ENCODE measurements around the gene DNAH1.

The DNAH1 gene

DNA sequence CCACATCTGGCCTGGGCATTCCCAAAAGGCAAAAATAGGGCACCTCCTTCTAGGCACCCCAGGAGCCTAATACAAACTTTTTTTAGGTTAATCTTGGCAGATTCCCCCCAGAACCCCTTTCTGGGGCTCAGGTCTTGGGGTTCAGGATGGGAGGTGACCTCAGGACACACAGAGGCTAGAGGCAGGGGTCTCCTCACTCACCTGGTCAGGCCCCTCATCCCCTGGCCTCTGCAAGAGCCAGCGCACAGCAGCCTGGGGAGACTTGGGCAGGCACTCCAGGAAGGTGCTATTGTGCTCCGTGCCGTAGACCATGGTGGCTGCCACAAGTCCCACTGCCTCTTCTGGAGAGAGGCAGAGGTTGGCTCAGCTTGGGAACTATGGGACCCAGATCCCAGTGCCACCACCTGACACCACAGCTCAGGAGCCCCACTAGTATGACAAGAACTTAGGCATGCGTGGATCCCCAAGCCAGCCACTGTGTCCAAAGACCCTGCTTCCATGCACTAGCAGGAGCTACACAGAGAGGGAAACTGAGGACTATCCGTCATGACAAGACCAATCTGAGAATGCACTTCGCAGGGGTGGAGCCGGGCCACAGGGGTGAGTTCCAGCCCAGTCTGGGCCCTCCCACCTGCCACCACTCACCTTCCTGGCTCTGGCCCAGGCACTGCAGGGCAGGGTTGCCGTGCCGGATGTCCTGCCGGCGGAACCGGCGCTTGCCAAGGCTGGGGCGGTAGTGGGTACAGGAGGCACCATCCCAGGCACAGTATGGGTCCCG is 121.4 kb downstream of the DNAH1 start:
- no peak for DNase-seq

DNA sequence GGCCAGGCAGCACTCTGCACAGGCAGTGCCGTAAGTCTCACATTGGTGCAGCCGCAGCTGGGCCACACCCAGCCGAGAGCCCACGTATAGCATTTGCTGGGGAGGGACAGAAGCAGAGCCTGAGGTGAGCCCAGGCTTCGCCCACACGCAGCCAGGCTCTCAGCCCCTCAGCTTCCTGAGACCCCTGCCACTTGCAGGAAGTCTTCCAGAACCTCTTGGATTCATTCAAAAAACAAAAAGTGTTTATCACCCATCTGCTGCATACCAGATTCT is 121.9 kb downstream of the DNAH1 start:
- DNase-seq, result no peak

DNA sequence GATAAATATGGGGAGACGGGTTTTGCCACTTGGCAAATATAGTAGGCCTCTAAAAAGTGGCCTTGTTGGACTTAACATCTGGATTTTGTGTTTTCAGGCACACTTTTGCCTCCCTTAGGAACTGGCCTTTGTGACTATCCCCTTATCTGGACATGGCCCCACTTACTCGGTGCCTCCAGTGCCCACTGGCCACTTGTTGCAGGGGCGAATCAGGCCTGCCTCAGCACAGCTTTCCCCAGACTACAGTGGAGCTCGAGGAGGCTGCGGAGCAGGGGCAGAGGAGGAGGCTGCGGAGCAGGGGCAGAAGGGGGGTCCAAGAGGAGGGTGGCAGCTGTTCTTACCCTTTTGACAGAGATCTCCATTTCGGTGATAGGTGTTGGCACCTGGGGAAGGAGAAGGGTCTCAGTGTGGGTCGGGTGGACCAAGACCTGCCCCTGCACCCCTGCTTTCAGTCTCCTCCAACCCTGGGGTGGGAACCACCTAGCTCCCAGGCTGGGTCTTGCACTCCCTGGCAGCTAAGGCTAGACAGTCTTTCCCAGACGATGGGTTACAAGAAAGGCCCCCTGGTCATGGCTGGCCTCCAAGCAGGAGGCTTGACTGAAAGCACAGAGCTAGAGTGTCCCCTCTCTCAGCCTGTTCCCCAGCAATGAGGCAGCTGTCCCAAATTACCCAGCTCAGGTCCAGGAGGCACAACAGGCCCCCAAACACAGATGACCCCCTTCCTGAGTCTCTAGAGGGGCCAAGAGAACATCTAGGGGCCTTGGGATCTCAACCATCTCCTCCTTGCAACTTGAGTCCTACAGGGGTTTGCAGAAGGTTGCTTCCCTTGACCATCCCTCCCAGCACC is 122.7 kb downstream of the DNAH1 start:
- DNase-seq, result no peak

- no peak for DNase-seq
Measured at GRCh38 chr3:52439426-52440248, 123.5 kb downstream of the DNAH1 start.

DNA sequence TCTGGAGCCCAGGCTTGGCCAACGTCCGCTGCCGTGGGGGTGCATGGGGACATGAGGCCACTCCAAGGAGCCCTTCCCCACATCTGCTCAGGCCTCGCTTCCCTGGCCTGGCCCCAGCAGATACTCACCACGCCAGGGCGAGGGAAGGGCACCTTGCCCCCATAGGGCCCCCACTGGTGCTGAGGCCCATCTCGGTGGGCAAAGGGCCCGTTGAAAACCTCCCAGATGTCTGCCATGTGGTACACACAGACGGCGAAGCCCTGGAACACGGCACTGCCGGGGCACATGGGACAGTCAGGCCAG is 124.1 kb downstream of the DNAH1 start:
- no peak for DNase-seq

DNA sequence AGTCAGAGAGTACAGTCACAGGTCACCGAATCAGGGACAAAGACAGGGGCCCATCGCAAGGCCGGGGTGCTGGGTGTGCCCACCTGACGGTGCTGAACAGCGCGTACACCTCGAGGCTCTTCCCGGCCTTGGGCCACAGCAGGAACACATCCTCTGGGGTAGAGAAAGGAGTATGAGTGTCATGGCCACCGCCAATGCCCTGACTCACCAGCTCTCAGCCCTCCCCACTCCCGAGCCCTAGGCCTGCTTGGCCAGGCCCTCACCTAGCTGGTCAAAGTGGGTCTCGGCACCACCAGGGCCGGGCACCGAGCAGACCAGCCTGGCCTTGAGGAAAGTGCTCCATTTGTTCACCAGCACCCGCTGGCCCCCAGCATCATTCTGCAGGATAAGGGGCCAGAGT is 124.6 kb downstream of the DNAH1 start:
- no peak for DNase-seq

GRCh38 chr3:52441091-52441771 is 125.1 kb downstream of the DNAH1 start:
- no peak for DNase-seq

DNA sequence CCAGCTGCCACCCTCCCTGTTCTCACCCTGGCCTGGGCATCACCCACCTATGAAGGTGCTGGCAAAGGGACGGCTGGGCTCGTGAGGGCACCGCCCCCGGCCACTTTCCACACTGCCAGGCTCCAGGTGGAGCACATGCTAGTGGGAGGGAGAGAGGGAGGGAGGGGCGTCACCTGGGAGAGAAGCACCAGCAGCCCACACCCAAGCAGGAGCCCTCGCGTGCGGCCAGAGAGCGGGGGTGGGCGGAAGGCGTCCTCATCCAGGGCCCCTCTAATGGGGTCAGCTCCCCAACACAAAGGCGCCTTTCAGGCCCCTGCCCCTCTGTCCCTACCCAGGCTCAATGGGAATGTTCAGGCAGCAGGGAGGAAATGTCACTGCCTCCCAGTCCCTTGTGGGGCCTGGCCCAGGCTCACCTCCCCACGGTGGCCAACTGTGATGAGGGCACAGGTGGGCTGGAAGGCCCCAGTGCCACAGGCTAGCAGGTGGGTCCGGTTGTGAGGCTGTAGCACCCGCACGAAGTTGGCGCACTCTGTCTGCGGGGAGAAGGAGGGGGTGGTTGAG is 125.7 kb downstream of the DNAH1 start:
- no peak for DNase-seq

- no peak for DNase-seq
Measured at GRCh38 chr3:52442409-52443267, 126.5 kb downstream of the DNAH1 start.

- DNase-seq, result no peak
Measured at GRCh38 chr3:52443268-52443610, 127.1 kb downstream of the DNAH1 start.

- no peak for DNase-seq
Measured at GRCh38 chr3:52443791-52444687, 127.9 kb downstream of the DNAH1 start.

- peak; percentile 33 for DNase-seq
Measured at GRCh38 chr3:52444860-52445793, 129.0 kb downstream of the DNAH1 start, which contains the start of gene SEMA3G. Gene SEMA3G, minus strand, starts transcription at chr3:52445103. Its CDS starts 76 bp downstream, at chr3:52445027.

DNA sequence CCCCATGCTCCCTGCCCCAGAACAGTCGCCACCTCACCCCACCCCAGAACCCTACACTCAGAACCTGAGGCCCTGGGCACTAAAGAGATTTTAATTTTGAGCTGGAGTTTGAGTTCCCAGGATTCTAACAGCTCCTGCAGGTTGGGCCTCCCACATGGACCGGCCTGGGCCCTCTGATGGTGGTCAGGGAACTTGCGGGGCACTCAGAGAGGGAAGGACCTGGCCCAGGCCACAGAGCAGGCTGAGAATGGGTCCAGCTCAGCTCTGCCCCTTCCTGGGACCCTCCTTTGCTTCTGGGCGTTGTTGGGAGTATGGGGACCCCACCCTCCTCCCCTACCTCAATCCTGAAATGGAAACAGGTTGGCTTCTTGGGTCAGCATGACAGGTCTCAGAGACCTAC is 129.9 kb downstream of the DNAH1 start:
- no peak for DNase-seq

DNA sequence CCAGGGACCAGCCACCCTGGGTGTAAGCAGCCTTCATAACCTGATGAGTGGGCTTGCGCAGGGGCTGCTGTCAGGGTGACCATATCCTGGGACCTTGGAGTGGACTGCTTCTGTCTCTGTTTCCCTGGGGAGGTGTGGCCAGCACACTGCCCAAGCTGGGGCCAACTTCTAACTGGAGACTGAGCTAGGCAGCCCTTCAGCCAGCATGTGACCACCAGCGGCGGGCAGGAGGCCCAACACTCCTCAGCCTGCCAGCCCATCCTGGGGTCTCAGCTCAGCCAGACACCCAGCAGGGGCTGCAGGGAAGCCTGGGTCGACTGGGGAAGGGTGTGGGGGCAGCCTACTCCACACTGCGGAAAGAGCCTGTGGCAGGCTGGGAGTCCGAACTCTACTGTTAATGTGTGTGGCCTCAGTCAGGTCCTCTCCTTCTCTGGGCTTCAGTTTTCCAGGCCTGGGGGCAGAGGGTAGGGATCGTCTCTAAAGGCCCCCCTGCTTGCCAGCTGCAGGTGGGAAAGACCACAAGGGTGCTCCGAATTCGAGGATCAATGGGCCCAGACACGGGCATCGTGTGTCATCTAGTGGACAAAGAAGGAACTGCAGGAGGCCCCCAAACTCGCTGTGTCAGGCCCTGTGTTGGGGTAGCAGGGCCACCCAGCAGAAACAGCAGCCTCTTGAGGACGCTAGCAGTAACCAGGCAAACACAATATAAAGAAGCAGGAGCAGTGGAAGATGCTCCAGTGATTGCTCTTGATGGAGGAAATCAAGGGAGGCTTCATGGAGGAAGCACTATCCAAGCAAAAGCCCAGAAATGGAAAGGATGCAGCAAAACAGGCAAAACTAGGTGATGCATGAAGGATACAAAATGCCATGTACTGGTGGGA is 130.8 kb downstream of the DNAH1 start:
- DNase-seq, result peak; percentile 11

GRCh38 chr3:52447512-52448355 is 131.6 kb downstream of the DNAH1 start:
- no peak for DNase-seq

Measured in SHP77 treated with DMSO at 0.1 percent for 48 hours (cell line).